ENCODE results near the gene SPATA6L.

SPATA6L gene

GRCh38 chr9:4603830-4604229, 62.5 kb downstream of the SPATA6L start:
- 95% methylated on average over 5 of the region's 5 CpGs for WGBS
- H3K9ac ChIP-seq (ENCODE audit: low read depth, low read length): no peak overlapping the region

GRCh38 chr9:4600368-4600767, 65.9 kb downstream of the SPATA6L start:
- Histone ChIP-seq H3K9ac (ENCODE audit: low read depth, low read length) (no peak overlapping the region), H3K27ac (ENCODE audit: low read depth, low read length) (no peak overlapping the region), H3K4me3 (ENCODE audit: low read length) (no peak overlapping the region), H3K9me3 (ENCODE audit: insufficient read depth, low read depth, low read length) (no peaks in the 10 kb centered on the region), H3K27me3 (ENCODE audit: insufficient read depth, low read length) (no peaks in the 10 kb centered on the region), H3K36me3 (ENCODE audit: insufficient read depth, low read length) (no peaks in the 10 kb centered on the region), H3K4me1 (ENCODE audit: insufficient read depth, low read length) (peaks cover 4% of the 10 kb centered on the region; the same call in 1 of the 2 replicates)
- 88% methylated on average over 1 of the region's 1 CpG for WGBS

More at GRCh38 chr9:4603830-4604229, 62.5 kb downstream of the SPATA6L start:
- H3K27me3 ChIP-seq (ENCODE audit: insufficient read depth, low read length): no peaks in the 10 kb centered on the region
- peaks cover 4% of the 10 kb centered on the region; the same call in 1 of the 2 replicates for H3K4me1 ChIP-seq (ENCODE audit: insufficient read depth, low read length)
- H3K9me3 ChIP-seq (ENCODE audit: insufficient read depth, low read depth, low read length): no peaks in the 10 kb centered on the region
- no peaks in the 10 kb centered on the region for H3K36me3 ChIP-seq (ENCODE audit: insufficient read depth, low read length)
- no peak overlapping the region for H3K4me3 ChIP-seq (ENCODE audit: low read length)
- H3K27ac ChIP-seq (ENCODE audit: low read depth, low read length): no peak overlapping the region

DNA sequence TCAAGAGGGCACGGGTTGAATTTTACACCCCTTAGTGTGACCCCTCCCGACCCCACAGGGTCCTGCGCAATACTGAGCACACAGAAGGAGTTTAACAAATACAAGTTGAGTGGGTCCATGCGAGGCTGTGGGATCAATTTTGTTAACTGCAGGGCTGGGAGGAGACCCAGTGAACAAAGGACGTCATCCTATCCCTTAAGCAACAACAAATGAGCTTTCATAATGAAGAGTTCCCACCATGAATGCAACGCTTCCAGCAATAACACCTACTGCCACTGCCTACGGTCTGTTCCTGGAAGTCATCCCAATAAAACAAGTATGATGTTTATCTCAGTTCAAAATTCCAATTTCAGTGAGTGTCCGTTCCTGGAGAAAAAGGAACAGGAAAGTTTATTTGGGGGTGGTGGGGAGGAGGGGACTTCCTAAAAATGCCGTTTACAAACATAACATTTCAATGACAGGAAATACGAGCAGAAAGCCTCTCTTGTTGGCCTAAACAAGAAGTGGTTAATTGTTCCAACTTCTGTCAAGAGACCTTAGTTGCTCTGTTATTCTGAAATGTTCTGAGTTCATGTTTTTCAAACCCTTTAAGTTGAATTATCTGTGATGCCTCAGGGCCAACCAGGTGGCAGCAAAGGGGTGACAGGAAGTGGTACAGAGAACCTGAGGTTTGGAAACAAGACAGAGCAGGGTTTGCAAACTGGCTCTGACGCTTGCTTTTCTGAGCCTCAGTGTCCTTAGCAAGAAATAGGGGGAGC, 69.9 kb downstream of the SPATA6L start:
- H3K36me3 ChIP-seq (ENCODE audit: insufficient read depth, low read length): no peaks in the 10 kb centered on the region
- H3K9ac ChIP-seq (ENCODE audit: low read depth, low read length): no peak overlapping the region
- no peak overlapping the region for H3K4me3 ChIP-seq (ENCODE audit: low read length)
- no peaks in the 10 kb centered on the region for H3K4me1 ChIP-seq (ENCODE audit: insufficient read depth, low read length)
- no peaks in the 10 kb centered on the region for H3K27me3 ChIP-seq (ENCODE audit: insufficient read depth, low read length)
- no peak overlapping the region for H3K27ac ChIP-seq (ENCODE audit: low read depth, low read length)
- no peaks in the 10 kb centered on the region for H3K9me3 ChIP-seq (ENCODE audit: insufficient read depth, low read depth, low read length)
- 89% methylated on average over 11 of the region's 11 CpGs for WGBS

- WGBS: 88% methylated on average over 2 of the region's 2 CpGs
- Histone ChIP-seq H3K36me3 (ENCODE audit: insufficient read depth, low read length) (no peaks in the 10 kb centered on the region), H3K27me3 (ENCODE audit: insufficient read depth, low read length) (no peaks in the 10 kb centered on the region), H3K4me3 (ENCODE audit: low read length) (no peak overlapping the region), H3K4me1 (ENCODE audit: insufficient read depth, low read length) (peaks cover 5% of the 10 kb centered on the region; the same call in 1 of the 2 replicates), H3K9me3 (ENCODE audit: insufficient read depth, low read depth, low read length) (no peaks in the 10 kb centered on the region), H3K27ac (ENCODE audit: low read depth, low read length) (no peak overlapping the region), H3K9ac (ENCODE audit: low read depth, low read length) (no peak overlapping the region)
Observed at GRCh38 chr9:4594994-4595393, 71.3 kb downstream of the SPATA6L start.

GRCh38 chr9:4594545-4594944, 71.7 kb downstream of the SPATA6L start:
- no peak overlapping the region for H3K4me3 ChIP-seq (ENCODE audit: low read length)
- no peaks in the 10 kb centered on the region for H3K27me3 ChIP-seq (ENCODE audit: insufficient read depth, low read length)
- 94% methylated on average over 4 of the region's 4 CpGs for WGBS
- no peak overlapping the region for H3K27ac ChIP-seq (ENCODE audit: low read depth, low read length)
- no peak overlapping the region for H3K9ac ChIP-seq (ENCODE audit: low read depth, low read length)
- peaks cover 5% of the 10 kb centered on the region; the same call in 1 of the 2 replicates for H3K4me1 ChIP-seq (ENCODE audit: insufficient read depth, low read length)
- H3K36me3 ChIP-seq (ENCODE audit: insufficient read depth, low read length): no peaks in the 10 kb centered on the region
- no peaks in the 10 kb centered on the region for H3K9me3 ChIP-seq (ENCODE audit: insufficient read depth, low read depth, low read length)

GRCh38 chr9:4592886-4593285, 73.4 kb downstream of the SPATA6L start:
- Histone ChIP-seq H3K9me3 (ENCODE audit: insufficient read depth, low read depth, low read length) (no peaks in the 10 kb centered on the region), H3K4me1 (ENCODE audit: insufficient read depth, low read length) (peaks cover 5% of the 10 kb centered on the region; the same call in 1 of the 2 replicates), H3K9ac (ENCODE audit: low read depth, low read length) (no peak overlapping the region), H3K36me3 (ENCODE audit: insufficient read depth, low read length) (no peaks in the 10 kb centered on the region), H3K27me3 (ENCODE audit: insufficient read depth, low read length) (no peaks in the 10 kb centered on the region), H3K27ac (ENCODE audit: low read depth, low read length) (no peak overlapping the region), H3K4me3 (ENCODE audit: low read length) (no peak overlapping the region)
- 88% methylated on average over 1 of the region's 1 CpG for WGBS

GRCh38 chr9:4592295-4592694, 74.0 kb downstream of the SPATA6L start:
- H3K27me3 ChIP-seq (ENCODE audit: insufficient read depth, low read length): no peaks in the 10 kb centered on the region
- H3K36me3 ChIP-seq (ENCODE audit: insufficient read depth, low read length): no peaks in the 10 kb centered on the region
- H3K9me3 ChIP-seq (ENCODE audit: insufficient read depth, low read depth, low read length): no peaks in the 10 kb centered on the region
- H3K9ac ChIP-seq (ENCODE audit: low read depth, low read length): no peak overlapping the region
- 85% methylated on average over 3 of the region's 3 CpGs for WGBS
- H3K27ac ChIP-seq (ENCODE audit: low read depth, low read length): no peak overlapping the region
- H3K4me3 ChIP-seq (ENCODE audit: low read length): no peak overlapping the region
- peaks cover 5% of the 10 kb centered on the region; the same call in 1 of the 2 replicates for H3K4me1 ChIP-seq (ENCODE audit: insufficient read depth, low read length)

GRCh38 chr9:4591123-4591500, 75.2 kb downstream of the SPATA6L start:
- H3K4me1 ChIP-seq (ENCODE audit: insufficient read depth, low read length): peaks cover 5% of the 10 kb centered on the region; the same call in 1 of the 2 replicates
- no peaks in the 10 kb centered on the region for H3K36me3 ChIP-seq (ENCODE audit: insufficient read depth, low read length)
- 88% methylated on average over 4 of the region's 4 CpGs for WGBS
- no peaks in the 10 kb centered on the region for H3K9me3 ChIP-seq (ENCODE audit: insufficient read depth, low read depth, low read length)
- no peak overlapping the region for H3K27ac ChIP-seq (ENCODE audit: low read depth, low read length)
- no peak overlapping the region for H3K4me3 ChIP-seq (ENCODE audit: low read length)
- H3K27me3 ChIP-seq (ENCODE audit: insufficient read depth, low read length): no peaks in the 10 kb centered on the region
- H3K9ac ChIP-seq (ENCODE audit: low read depth, low read length): no peak overlapping the region

DNA sequence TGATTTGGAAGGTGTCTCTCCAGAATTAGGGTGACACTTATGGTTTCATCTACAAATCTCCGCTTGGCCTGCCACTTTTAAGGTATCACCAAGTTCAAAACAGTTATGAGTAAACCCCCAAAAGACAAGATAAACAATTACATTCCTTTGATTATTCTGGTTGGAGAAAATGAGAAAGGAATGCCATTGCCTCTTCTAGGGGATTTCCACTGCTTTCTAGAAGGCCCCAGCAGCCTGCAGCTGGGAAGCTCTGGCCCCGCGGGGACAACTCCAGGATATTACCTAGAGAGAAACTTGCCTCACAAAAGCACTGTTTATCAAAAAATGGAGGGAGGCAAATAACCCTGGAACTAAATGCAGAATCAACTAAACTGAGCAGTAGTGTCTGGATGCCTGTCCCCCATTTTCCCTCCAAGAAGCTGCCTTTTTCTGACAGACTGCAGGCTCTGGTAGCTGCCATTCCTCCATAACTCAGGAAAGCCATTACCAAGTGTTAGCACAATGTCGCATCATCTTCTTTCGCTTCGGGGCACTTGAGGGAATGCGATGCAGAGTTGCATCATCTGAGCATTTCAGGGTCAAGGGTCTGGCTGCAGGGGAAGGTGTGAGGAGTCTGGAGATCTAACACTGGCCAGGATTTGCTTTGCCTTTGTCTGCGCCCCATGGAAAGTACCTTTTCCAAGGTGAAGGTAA, 75.7 kb downstream of the SPATA6L start:
- H3K9ac ChIP-seq (ENCODE audit: low read depth, low read length): no peak overlapping the region
- peaks cover 5% of the 10 kb centered on the region; the same call in 1 of the 2 replicates for H3K4me1 ChIP-seq (ENCODE audit: insufficient read depth, low read length)
- WGBS: 93% methylated on average over 8 of the region's 8 CpGs
- no peaks in the 10 kb centered on the region for H3K9me3 ChIP-seq (ENCODE audit: insufficient read depth, low read depth, low read length)
- H3K27ac ChIP-seq (ENCODE audit: low read depth, low read length): no peak overlapping the region
- H3K4me3 ChIP-seq (ENCODE audit: low read length): no peak overlapping the region
- no peaks in the 10 kb centered on the region for H3K36me3 ChIP-seq (ENCODE audit: insufficient read depth, low read length)
- H3K27me3 ChIP-seq (ENCODE audit: insufficient read depth, low read length): no peaks in the 10 kb centered on the region

DNA sequence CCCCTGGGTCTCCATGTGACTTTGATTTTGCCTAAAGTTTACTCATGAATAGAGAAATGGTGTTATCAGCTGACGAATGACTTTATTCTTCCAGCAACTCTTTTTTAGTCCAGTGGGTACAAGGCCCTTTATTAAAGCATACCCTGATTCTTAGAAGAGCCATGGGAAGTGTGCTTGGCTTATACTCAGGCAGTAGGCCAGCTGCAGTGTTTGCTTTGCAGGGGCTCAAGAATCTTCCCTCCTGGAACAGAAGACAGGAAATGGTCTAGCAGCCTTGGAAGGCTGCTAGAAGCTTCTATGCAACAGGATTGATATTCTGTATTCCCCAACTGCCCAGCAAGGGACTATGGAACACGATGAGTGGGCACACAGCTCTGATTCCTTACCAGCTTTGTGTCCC, 77.6 kb downstream of the SPATA6L start:
- 97% methylated on average over 2 of the region's 2 CpGs for WGBS
- Histone ChIP-seq H3K36me3 (ENCODE audit: insufficient read depth, low read length) (no peaks in the 10 kb centered on the region), H3K9ac (ENCODE audit: low read depth, low read length) (no peak overlapping the region)

GRCh38 chr9:4585135-4585534, 81.1 kb downstream of the SPATA6L start:
- no peaks in the 10 kb centered on the region for H3K4me1 ChIP-seq (ENCODE audit: insufficient read depth, low read length)

More for the DNA sequence above, 77.6 kb downstream of the SPATA6L start:
- no peaks in the 10 kb centered on the region for H3K27me3 ChIP-seq (ENCODE audit: insufficient read depth, low read length)
- no peaks in the 10 kb centered on the region for H3K9me3 ChIP-seq (ENCODE audit: insufficient read depth, low read depth, low read length)
- peaks cover 5% of the 10 kb centered on the region; the same call in 1 of the 2 replicates for H3K4me1 ChIP-seq (ENCODE audit: insufficient read depth, low read length)
- H3K27ac ChIP-seq (ENCODE audit: low read depth, low read length): no peak overlapping the region
- H3K4me3 ChIP-seq (ENCODE audit: low read length): no peak overlapping the region

More at GRCh38 chr9:4585135-4585534, 81.1 kb downstream of the SPATA6L start:
- H3K27ac ChIP-seq (ENCODE audit: low read depth, low read length): no peak overlapping the region
- H3K9ac ChIP-seq (ENCODE audit: low read depth, low read length): no peak overlapping the region
- H3K36me3 ChIP-seq (ENCODE audit: insufficient read depth, low read length): no peaks in the 10 kb centered on the region
- no peaks in the 10 kb centered on the region for H3K9me3 ChIP-seq (ENCODE audit: insufficient read depth, low read depth, low read length)
- H3K27me3 ChIP-seq (ENCODE audit: insufficient read depth, low read length): no peaks in the 10 kb centered on the region
- H3K4me3 ChIP-seq (ENCODE audit: low read length): no peak overlapping the region
- 90% methylated on average over 5 of the region's 5 CpGs for WGBS
